ENCODE data around the gene CTNNBIP1. TPM values are rescaled to one million over a fixed set of nuclear protein-coding genes. Genes with fewer than 3 reads are reported as not detected.
A peak's percentile ranks its signal among the peaks of the same experiment; 100 is the strongest.

Gene CTNNBIP1
- total RNA-seq, 2 donors from 2014 or later, result 65.0 to 69.5 TPM

- Histone ChIP-seq H3K27ac (ENCODE audit: low read depth, low read length) (no peak overlapping the region), H3K4me1 (ENCODE audit: control insufficient read depth, insufficient read depth, low read length) (peaks cover 5% of the 10 kb centered on the region), H3K9ac (ENCODE audit: extremely low read depth, low read length, poor library complexity, severe bottlenecking) (no peak overlapping the region), H3K36me3 (ENCODE audit: control insufficient read depth, insufficient read depth, low read length) (no peaks in the 10 kb centered on the region), H3K9me3 (ENCODE audit: control insufficient read depth, low read length) (no peaks in the 10 kb centered on the region), H3K27me3 (ENCODE audit: control insufficient read depth, insufficient read depth, low read length, poor library complexity, severe bottlenecking) (no peaks in the 10 kb centered on the region), H3K4me3 (ENCODE audit: low read length) (no peak overlapping the region)
- TF ChIP-seq CTCF (conservative IDR thresholded peaks at IDR 0.05), result no peak
- WGBS, 2 experiments (ENCODE audit: insufficient coverage in 1 of 2, insufficient read length in 1 of 2), result 93 to 94% methylated on average over 12 to 18 of the region's 18 CpGs
- H3K27ac Mint-ChIP-seq, result peak overlapping the region; percentile 35
- no peak overlapping the region for H3K4me3 Mint-ChIP-seq
- DNase-seq, result no peak
- H3K4me1 Mint-ChIP-seq, result peaks cover 21% of the 10 kb centered on the region
- H3K9me3 Mint-ChIP-seq, result no peaks in the 10 kb centered on the region
- H3K27me3 Mint-ChIP-seq (ENCODE audit: insufficient read depth), result no peaks in the 10 kb centered on the region
- peaks cover 6% of the 10 kb centered on the region for H3K36me3 Mint-ChIP-seq (ENCODE audit: low read depth)
These were observed 9.7 kb downstream of the CTNNBIP1 start for GRCh38 chr1:9900142-9901043.

- Mint-ChIP-seq H3K36me3 (ENCODE audit: low read depth) (peaks cover 7% of the 10 kb centered on the region), H3K9me3 (no peaks in the 10 kb centered on the region), H3K27ac (no peak overlapping the region), H3K4me3 (no peak overlapping the region), H3K27me3 (ENCODE audit: insufficient read depth) (no peaks in the 10 kb centered on the region), H3K4me1 (peaks cover 34% of the 10 kb centered on the region)
- TF ChIP-seq CTCF (conservative IDR thresholded peaks at IDR 0.05), result no peak
- H3K27me3 ChIP-seq (ENCODE audit: control insufficient read depth, insufficient read depth, low read length, poor library complexity, severe bottlenecking), result no peaks in the 10 kb centered on the region
- H3K9ac ChIP-seq (ENCODE audit: extremely low read depth, low read length, poor library complexity, severe bottlenecking), result no peak overlapping the region
- H3K27ac ChIP-seq (ENCODE audit: low read depth, low read length), result no peak overlapping the region
- H3K9me3 ChIP-seq (ENCODE audit: control insufficient read depth, low read length), result no peaks in the 10 kb centered on the region
- peaks cover 7% of the 10 kb centered on the region for H3K4me1 ChIP-seq (ENCODE audit: control insufficient read depth, insufficient read depth, low read length)
- 95% methylated on average over 3 of the region's 3 CpGs; no CpG with 5 or more reads in 1 of the 2 experiments for WGBS, 2 experiments (ENCODE audit: insufficient coverage in 1 of 2, insufficient read length in 1 of 2)
- no peaks in the 10 kb centered on the region for H3K36me3 ChIP-seq (ENCODE audit: control insufficient read depth, insufficient read depth, low read length)
- no peak overlapping the region for H3K4me3 ChIP-seq (ENCODE audit: low read length)
- no peak for DNase-seq
These were observed 16.0 kb downstream of the CTNNBIP1 start for GRCh38 chr1:9894115-9894514.

GRCh38 chr1:9892563-9893528 lies 17.2 kb downstream of the CTNNBIP1 start:
- Histone ChIP-seq H3K27ac (ENCODE audit: low read depth, low read length) (no peak overlapping the region), H3K9me3 (ENCODE audit: control insufficient read depth, low read length) (no peaks in the 10 kb centered on the region), H3K27me3 (ENCODE audit: control insufficient read depth, insufficient read depth, low read length, poor library complexity, severe bottlenecking) (no peaks in the 10 kb centered on the region), H3K4me1 (ENCODE audit: control insufficient read depth, insufficient read depth, low read length) (peaks cover 7% of the 10 kb centered on the region), H3K36me3 (ENCODE audit: control insufficient read depth, insufficient read depth, low read length) (no peaks in the 10 kb centered on the region), H3K4me3 (ENCODE audit: low read length) (no peak overlapping the region), H3K9ac (ENCODE audit: extremely low read depth, low read length, poor library complexity, severe bottlenecking) (no peak overlapping the region)
- 84 to 94% methylated on average over 9 to 14 of the region's 14 CpGs for WGBS, 2 experiments (ENCODE audit: insufficient coverage in 1 of 2, insufficient read length in 1 of 2)
- no peak for DNase-seq
- H3K36me3 Mint-ChIP-seq (ENCODE audit: low read depth), result peaks cover 7% of the 10 kb centered on the region
- no peak for TF ChIP-seq CTCF (conservative IDR thresholded peaks at IDR 0.05)
- H3K27ac Mint-ChIP-seq, result peak overlapping the region; percentile 29
- H3K27me3 Mint-ChIP-seq (ENCODE audit: insufficient read depth), result no peaks in the 10 kb centered on the region
- peaks cover 34% of the 10 kb centered on the region for H3K4me1 Mint-ChIP-seq
- no peaks in the 10 kb centered on the region for H3K9me3 Mint-ChIP-seq
- no peak overlapping the region for H3K4me3 Mint-ChIP-seq

All from endodermal cell (in vitro differentiated cells).